Astrocyte (in vitro differentiated cells and primary cell): ENCODE measurements around the gene TMC8. TPM values are rescaled to one million over a fixed set of nuclear protein-coding genes. Genes with fewer than 3 reads are reported as not detected.

Experiments
- DNase-seq: peaks from one replicate; pipeline ENCODE4 v3.0.0-alpha.2; 2010; ENCODE audit warnings: low read depth
- FAIRE-seq: peaks from 2 replicates; lab custom pipeline; 2011; peaks lifted over from hg19 to GRCh38; lab: Jason Lieb, UNC
- H2AFZ ChIP-seq: 2 replicates; pipeline ENCODE4 v1.6.0; 2012; ENCODE audit warnings: low read depth, low read length, inconsistent platforms
- H3K27ac ChIP-seq: 2 replicates; pipeline ENCODE4 v1.5.1; 2011; ENCODE audit warnings: low read depth, low read length, inconsistent platforms
- H3K27me3 ChIP-seq: 2 replicates; pipeline ENCODE4 v1.6.0; 2011; ENCODE audit warnings: low read length, inconsistent platforms; ENCODE audit not compliant: insufficient read depth
- H3K36me3 ChIP-seq: 2 replicates; pipeline ENCODE4 v1.5.1; 2011; ENCODE audit warnings: low read length, inconsistent platforms; ENCODE audit not compliant: insufficient read depth
- H3K4me1 ChIP-seq: 2 replicates; pipeline ENCODE4 v1.5.1; 2011; ENCODE audit warnings: low read length, inconsistent platforms; ENCODE audit not compliant: insufficient read depth
- H3K4me2 ChIP-seq: 2 replicates; pipeline ENCODE4 v1.6.0; 2012; ENCODE audit warnings: low read length, inconsistent platforms
- H3K4me3 ChIP-seq: 2 replicates; pipeline ENCODE4 v1.5.1; 2011; ENCODE audit warnings: low read depth, mild to moderate bottlenecking, low read length, inconsistent platforms; ENCODE audit not compliant: insufficient read depth
- H3K79me2 ChIP-seq: 2 replicates; pipeline ENCODE4 v1.6.0; 2012; ENCODE audit warnings: mild to moderate bottlenecking, low read length, inconsistent platforms; ENCODE audit not compliant: insufficient read depth
- H3K9ac ChIP-seq: 2 replicates; pipeline ENCODE4 v1.6.0; 2012; ENCODE audit warnings: mild to moderate bottlenecking, low read length, inconsistent platforms
- H3K9me3 ChIP-seq: 2 replicates; pipeline ENCODE4 v1.5.1; 2012; ENCODE audit warnings: low read depth, mild to moderate bottlenecking, low read length, inconsistent platforms; ENCODE audit not compliant: insufficient read depth
- H4K20me1 ChIP-seq: 2 replicates; pipeline ENCODE4 v1.6.0; 2012; ENCODE audit warnings: low read length, inconsistent platforms; ENCODE audit not compliant: insufficient read depth
- H3K27ac Mint-ChIP-seq: one replicate; pipeline ENCODE4 v1.8.0; 2021; ENCODE audit warnings: mild to moderate bottlenecking, mixed read lengths; ENCODE audit not compliant: unreplicated experiment
- H3K27me3 Mint-ChIP-seq: one replicate; pipeline ENCODE4 v1.8.0; 2021; ENCODE audit warnings: low read depth, mixed read lengths; ENCODE audit not compliant: unreplicated experiment
- H3K36me3 Mint-ChIP-seq: one replicate; pipeline ENCODE4 v1.8.0; 2021; ENCODE audit warnings: low read depth, mixed read lengths; ENCODE audit not compliant: unreplicated experiment
- H3K4me1 Mint-ChIP-seq: one replicate; pipeline ENCODE4 v1.8.0; 2021; ENCODE audit warnings: low read depth, mixed read lengths; ENCODE audit not compliant: unreplicated experiment
- H3K4me3 Mint-ChIP-seq: one replicate; pipeline ENCODE4 v1.8.0; 2021; ENCODE audit warnings: mild to moderate bottlenecking, moderate library complexity, mixed read lengths; ENCODE audit not compliant: unreplicated experiment
- H3K9me3 Mint-ChIP-seq: one replicate; pipeline ENCODE4 v1.8.0; 2021; ENCODE audit warnings: mild to moderate bottlenecking, mixed read lengths; ENCODE audit not compliant: unreplicated experiment
- EZH2 ChIP-seq: IDR thresholded peaks from 2 replicates; pipeline ENCODE4 v1.6.1; 2012; ENCODE audit warnings: mild to moderate bottlenecking, low read length, inconsistent platforms; ENCODE audit not compliant: insufficient read depth
- total RNA-seq: library from RNA; stranded (reverse); gene quantifications from 2 replicates; pipeline ENCODE4 v1.2.1, GENCODE V29; 2021
- TF ChIP-seq, protein P1 (sequence below): IDR thresholded peaks from 2 replicates; pipeline ENCODE4 v1.5.1; 2011; ENCODE audit warnings: low read depth, mild to moderate bottlenecking, inconsistent platforms, low read length, moderate library complexity; ENCODE audit not compliant: insufficient read depth

TMC8 gene
- total RNA-seq, 1 donor from 2014 or later: 0.27 TPM

DNA sequence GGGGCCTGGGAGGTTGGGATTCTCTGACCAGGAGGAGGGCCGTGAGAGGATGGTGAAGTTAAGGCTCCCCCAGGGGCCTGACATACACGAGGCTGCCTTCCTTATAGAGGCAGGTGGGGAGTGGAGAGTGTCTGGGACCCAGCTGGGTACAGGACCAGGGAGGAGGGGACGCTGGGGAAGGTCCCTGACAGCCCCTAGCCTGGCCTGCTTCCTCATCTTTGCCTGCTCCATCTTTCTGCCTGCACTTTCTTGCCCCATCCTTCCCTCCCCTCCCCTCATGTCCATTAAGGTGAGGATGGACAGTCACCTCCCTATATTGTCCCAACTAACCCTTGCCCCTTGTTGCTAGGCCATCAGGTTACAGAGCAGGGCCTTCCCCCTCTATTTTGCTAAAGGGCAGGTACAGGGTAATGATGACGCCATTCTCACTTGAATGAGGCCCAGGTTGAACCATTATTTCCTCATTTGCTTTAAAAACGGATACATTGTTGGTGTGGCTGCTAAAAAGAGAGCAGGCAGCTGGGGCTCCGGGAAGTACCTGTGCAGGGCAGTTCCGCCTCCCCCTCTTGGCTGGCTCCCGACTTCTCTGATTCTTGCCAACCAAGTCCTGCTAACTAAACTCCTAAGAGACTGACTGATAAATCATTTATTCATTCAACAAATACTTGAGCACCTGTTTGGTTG, 16.9 kb downstream of the TMC8 start:
- no peaks in the 10 kb centered on the region for H3K79me2 ChIP-seq
- no peak overlapping the region for H3K4me3 ChIP-seq
- no peak overlapping the region for H3K27ac ChIP-seq
- FAIRE-seq (no peak), DNase-seq (no peak)
- H3K4me2 ChIP-seq: no peak overlapping the region
- peaks cover 17% of the 10 kb centered on the region for H3K4me1 Mint-ChIP-seq
- no peak for TF ChIP-seq EZH2
- TF ChIP-seq, protein P1, sequence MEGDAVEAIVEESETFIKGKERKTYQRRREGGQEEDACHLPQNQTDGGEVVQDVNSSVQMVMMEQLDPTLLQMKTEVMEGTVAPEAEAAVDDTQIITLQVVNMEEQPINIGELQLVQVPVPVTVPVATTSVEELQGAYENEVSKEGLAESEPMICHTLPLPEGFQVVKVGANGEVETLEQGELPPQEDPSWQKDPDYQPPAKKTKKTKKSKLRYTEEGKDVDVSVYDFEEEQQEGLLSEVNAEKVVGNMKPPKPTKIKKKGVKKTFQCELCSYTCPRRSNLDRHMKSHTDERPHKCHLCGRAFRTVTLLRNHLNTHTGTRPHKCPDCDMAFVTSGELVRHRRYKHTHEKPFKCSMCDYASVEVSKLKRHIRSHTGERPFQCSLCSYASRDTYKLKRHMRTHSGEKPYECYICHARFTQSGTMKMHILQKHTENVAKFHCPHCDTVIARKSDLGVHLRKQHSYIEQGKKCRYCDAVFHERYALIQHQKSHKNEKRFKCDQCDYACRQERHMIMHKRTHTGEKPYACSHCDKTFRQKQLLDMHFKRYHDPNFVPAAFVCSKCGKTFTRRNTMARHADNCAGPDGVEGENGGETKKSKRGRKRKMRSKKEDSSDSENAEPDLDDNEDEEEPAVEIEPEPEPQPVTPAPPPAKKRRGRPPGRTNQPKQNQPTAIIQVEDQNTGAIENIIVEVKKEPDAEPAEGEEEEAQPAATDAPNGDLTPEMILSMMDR: no peak
- H3K9me3 Mint-ChIP-seq: no peaks in the 10 kb centered on the region
- no peak overlapping the region for H3K4me3 Mint-ChIP-seq
- no peaks in the 10 kb centered on the region for H3K4me1 ChIP-seq
- H3K36me3 ChIP-seq: no peaks in the 10 kb centered on the region
- H3K27me3 ChIP-seq: no peaks in the 10 kb centered on the region
- H3K27me3 Mint-ChIP-seq: peaks cover 3% of the 10 kb centered on the region
- no peaks in the 10 kb centered on the region for H3K9me3 ChIP-seq
- H4K20me1 ChIP-seq: no peaks in the 10 kb centered on the region
- no peaks in the 10 kb centered on the region for H3K36me3 Mint-ChIP-seq
- no peak overlapping the region for H2AFZ ChIP-seq
- no peak overlapping the region for H3K9ac ChIP-seq
- no peak overlapping the region for H3K27ac Mint-ChIP-seq

GRCh38 chr17:78148286-78149016, 17.9 kb downstream of the TMC8 start:
- H3K27me3 ChIP-seq: no peaks in the 10 kb centered on the region
- H3K27ac ChIP-seq: no peak overlapping the region
- H3K4me1 Mint-ChIP-seq: peaks cover 17% of the 10 kb centered on the region
- TF ChIP-seq, protein P1: no peak
- no peak for TF ChIP-seq EZH2
- no peaks in the 10 kb centered on the region for H3K9me3 ChIP-seq
- H4K20me1 ChIP-seq: no peaks in the 10 kb centered on the region
- no peaks in the 10 kb centered on the region for H3K9me3 Mint-ChIP-seq
- H3K9ac ChIP-seq: no peak overlapping the region
- H2AFZ ChIP-seq: no peak overlapping the region
- no peaks in the 10 kb centered on the region for H3K36me3 ChIP-seq
- H3K27ac Mint-ChIP-seq: no peak overlapping the region
- DNase-seq (no peak), FAIRE-seq (no peak)
- H3K4me3 ChIP-seq: no peak overlapping the region
- H3K4me1 ChIP-seq: no peaks in the 10 kb centered on the region
- H3K4me2 ChIP-seq: no peak overlapping the region
- no peak overlapping the region for H3K4me3 Mint-ChIP-seq
- no peaks in the 10 kb centered on the region for H3K36me3 Mint-ChIP-seq
- H3K27me3 Mint-ChIP-seq: peaks cover 3% of the 10 kb centered on the region
- no peaks in the 10 kb centered on the region for H3K79me2 ChIP-seq

GRCh38 chr17:78151514-78152008, 21.0 kb downstream of the TMC8 start:
- Histone ChIP-seq H3K4me1 (no peaks in the 10 kb centered on the region), H3K36me3 (no peaks in the 10 kb centered on the region), H3K27ac (no peak overlapping the region), H3K9ac (no peak overlapping the region), H4K20me1 (no peaks in the 10 kb centered on the region), H2AFZ (no peak overlapping the region), H3K4me2 (no peak overlapping the region), H3K4me3 (no peak overlapping the region), H3K79me2 (no peaks in the 10 kb centered on the region), H3K27me3 (no peaks in the 10 kb centered on the region), H3K9me3 (no peaks in the 10 kb centered on the region)
- no peak for DNase-seq
- H3K4me1 Mint-ChIP-seq: peaks cover 11% of the 10 kb centered on the region
- H3K4me3 Mint-ChIP-seq: peak overlapping the region; percentile 14
- peaks cover 3% of the 10 kb centered on the region for H3K27me3 Mint-ChIP-seq
- H3K9me3 Mint-ChIP-seq: no peaks in the 10 kb centered on the region
- no peak for FAIRE-seq
- no peaks in the 10 kb centered on the region for H3K36me3 Mint-ChIP-seq
- TF ChIP-seq, protein P1: no peak
- no peak for TF ChIP-seq EZH2
- H3K27ac Mint-ChIP-seq: peak overlapping the region; percentile 89
